NCI-H748 treated with DMSO at 0.1 percent for 48 hours (cell line): Measurements from ENCODE around the gene LRRC34.

Source experiments
- DNase-seq: peaks from one replicate; lab custom pipeline; 2025; lab: John Stamatoyannopoulos, UW

The LRRC34 gene

DNA sequence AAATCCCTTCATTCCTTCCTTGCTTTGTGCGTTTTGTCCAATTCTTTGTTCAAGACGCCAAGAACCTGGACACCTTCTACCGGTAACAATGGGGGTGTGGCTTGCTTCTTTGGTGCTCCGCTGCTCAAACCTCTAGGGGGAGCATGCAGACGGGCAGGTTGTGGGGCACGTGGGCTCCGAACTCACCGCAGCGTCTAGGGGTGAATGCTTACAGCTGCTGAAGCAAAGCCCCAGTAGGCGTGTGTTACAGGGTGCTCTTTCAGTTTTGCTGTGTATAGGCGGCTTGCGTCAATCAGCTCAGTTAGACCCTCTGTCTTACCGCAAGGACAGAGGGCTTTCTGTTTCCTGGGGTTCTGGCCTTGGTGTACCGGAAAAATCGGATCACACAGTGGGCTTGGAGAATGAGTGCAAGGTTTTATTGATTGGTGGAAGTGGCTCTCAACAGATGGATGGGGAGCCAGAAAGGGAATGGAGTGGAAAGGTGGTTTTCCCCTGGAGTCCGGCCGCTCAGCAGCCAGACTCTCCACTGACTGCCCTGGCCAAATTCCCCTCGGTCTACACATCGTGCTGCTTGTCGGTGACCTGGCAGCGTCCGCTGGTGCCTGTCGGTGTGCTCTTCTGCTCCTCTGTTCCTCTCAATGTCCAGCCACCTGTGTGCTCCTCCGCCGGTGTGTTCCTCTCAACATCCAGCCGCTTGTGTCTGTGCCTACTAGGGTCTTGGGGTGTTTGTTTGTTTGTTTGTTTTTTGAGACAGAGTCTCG lies 1.2 kb upstream of the LRRC34 start:
- DNase-seq: peak; percentile 33

DNA sequence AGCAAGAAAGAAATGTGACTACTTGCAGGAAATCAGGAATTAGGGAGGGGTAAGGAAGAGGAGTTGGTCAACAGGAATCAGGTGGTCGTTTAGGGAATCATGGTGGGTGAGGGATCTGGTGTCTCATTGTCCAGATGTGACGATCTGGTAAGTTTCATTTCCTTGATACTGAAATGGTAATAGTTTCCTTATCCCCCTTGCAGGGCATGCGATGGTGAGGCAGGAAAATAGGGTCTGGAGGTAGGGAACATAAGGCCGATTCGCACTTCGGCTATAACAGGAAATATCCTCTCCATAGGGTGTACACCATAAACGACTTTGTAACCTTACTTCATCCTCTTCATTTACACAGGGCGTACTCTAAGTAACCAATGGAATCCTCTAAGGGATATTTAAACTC lies 574 bp upstream of the LRRC34 start:
- DNase-seq: no peak

- peak; percentile 40 for DNase-seq
Observed at GRCh38 chr3:169811631-169812331, 923 bp downstream of the LRRC34 start.

DNA sequence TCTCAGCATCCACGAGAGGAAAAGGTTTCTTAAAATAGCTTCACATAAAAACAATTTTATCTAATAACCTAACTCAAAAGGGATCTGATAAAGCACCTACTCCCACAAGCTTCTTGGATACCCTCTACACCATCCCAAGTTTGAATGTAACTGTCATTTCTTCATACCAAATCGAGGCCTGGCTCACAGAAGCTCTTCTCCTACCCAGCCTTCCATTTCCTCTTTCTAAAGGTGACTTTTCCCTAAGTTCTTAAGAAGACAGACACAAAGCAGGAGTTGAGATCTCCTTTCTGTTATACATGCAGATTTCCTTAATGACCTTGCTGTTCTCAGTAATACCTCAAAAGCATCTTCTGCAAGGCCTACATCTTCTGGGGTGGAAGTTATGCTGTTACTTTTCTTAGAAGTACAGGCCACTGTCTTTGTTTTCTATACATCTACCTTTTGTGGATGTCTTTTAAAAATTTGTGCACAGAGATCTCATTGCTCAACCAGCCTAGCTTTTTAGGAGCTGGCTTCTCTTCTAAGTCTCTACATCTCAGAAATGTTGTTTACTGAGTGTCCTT lies 3.4 kb downstream of the LRRC34 start:
- DNase-seq: no peak

- DNase-seq: no peak
Observed at GRCh38 chr3:169804681-169805080, 8.0 kb downstream of the LRRC34 start.

- DNase-seq: no peak
Observed at GRCh38 chr3:169792359-169792758, 20.3 kb downstream of the LRRC34 start.

DNA sequence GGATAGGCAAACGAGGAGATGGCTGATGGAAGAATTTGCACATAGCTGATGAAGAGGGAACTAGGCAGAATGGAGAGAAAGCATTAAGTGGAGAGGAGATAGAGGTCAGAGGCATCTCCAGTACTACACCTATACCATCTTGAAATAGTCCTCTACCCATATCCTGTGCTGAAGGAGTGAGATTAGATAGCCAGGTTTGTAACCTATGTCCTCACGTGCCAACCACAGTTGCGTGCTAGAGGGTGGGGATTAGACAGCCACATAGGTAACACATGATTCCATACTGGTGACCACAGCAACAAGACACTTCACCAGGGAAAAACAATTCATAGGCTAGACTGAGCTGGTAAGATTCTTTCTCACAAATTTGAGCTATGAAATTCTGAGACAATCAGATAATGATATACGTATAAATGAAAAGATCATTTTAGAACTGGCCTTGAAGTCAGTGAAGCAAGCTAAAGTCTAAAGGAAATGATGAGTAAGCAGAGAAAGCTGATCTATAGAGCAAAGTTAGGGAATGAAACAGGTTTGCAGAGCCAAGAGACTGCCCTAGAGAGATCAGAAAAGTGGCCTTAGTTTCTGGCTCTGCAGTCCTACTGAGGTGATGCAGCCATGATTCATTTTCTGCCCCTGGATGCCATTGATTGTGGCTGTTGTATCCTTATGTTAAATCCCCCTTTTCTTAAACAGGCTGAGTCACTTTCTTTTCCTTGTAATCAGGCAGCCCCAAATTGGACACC lies 21.8 kb downstream of the LRRC34 start:
- DNase-seq: no peak

DNA sequence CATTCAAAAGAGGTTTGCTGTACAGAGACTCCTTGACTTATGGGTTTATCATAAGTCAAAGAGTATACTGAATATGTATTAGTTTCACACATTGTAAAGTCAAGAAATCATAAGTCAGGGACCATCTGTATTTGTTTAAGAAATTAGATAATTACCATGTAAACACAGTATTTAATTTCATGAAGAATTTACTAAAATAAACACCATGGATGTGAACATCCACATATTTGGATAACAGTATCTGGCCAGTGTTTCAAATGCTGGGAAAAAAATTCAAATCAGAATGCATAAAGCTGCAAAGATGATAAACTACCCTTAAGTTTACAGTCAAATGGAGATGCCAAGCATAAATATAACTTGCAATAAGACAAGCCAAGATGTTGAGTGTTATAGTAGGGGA lies 22.5 kb downstream of the LRRC34 start:
- DNase-seq: no peak

DNA sequence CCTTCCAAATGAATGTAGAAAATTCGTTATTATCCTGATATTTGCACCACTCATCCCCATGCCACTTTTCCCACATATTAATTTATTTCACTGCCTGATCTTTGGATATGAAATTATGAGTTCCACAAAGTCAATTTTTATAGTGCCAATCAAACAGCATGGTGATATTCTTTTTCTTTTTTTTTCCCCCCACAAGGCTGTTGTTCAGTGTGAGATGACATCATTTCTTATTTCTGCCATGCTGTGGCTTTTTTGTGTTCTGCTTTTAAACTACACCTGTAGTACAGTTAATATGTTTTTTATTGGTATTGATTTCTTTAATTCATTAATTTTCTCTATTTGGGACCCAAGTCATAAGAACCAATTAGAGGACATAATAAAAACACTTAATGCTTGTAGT lies 24.9 kb downstream of the LRRC34 start:
- DNase-seq: no peak

GRCh38 chr3:169787120-169787519 lies 25.6 kb downstream of the LRRC34 start:
- no peak for DNase-seq

DNA sequence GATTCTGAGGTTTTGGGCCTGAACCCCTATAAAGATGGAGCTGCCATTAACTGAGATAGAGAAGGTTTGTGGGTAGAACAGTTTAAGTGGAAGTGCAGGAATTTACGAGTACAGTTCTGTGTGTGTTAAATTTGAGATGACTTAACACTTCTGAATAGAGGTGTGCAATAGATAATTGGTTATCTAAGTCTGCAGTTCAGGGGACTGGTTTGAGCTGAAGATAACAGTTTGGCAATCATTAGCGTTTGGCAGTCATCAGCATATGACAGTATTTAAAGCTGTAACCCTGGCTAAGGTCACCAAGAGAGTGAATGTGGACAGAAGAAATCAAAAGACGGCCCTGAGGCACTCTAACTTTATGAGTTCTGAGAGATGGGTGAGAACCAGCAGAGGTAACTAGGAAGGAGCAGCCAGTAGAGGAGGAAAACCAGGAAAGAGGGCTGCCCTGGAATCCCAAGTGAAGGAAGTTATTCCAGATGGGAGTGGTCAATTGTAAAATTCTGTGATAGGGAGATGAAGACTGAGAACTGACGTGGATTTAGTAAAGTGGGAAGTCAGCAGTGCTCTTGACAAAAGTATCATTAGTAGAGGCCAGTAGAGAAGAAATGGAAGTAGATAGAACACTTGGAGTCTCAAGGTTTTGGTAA lies 31.4 kb downstream of the LRRC34 start:
- no peak for DNase-seq

DNA sequence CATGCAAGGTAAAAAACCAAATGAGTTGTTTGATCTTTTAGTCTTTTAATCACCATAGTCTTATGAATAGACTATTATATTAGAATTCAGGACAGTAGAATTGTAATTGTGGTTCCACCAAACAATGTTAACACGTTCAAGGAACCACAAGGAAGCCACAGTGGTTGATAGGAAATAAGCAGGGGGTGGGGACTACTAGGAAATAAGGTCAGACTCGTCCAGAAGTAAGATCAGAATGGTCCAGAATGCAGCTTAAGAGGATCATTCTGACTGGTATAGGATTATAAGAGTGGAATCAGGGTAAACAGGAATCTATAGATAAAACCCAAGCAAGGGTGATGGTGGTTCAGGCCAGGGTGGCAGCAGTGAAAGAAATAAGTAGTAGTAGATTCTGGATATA lies 32.0 kb downstream of the LRRC34 start:
- DNase-seq: no peak

DNA sequence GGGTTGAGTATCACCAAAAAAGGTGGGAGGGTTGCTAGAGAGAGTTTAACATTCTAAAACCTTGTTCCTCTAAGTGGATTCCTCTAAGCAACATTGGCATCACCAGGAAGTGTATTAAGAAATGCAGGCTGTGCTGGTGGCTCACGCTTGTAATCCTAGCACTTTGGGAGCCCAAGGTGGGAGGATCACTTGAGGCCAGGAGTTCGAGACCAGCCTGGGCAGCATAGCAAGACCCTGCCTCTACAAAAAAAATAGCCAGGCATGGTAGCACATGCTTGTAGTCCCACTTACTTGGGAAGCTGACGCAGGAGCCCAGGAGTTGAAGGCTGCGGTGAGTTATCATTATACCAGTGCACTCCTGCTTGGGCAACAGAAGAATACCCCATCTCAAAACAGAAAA lies 34.9 kb downstream of the LRRC34 start:
- no peak for DNase-seq

DNA sequence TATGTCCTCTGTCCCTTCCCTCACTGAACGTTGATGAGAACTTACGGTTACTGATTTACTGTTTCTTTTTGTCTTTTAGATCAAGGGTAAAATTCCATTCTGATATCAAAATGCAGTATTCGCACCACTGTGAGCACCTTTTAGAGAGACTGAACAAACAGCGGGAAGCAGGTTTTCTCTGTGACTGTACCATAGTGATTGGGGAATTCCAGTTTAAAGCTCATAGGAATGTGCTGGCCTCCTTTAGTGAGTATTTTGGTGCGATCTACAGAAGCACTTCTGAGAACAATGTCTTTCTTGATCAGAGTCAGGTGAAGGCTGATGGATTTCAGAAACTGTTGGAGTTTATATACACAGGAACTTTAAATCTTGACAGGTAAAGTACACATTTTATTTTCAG lies 38.5 kb downstream of the LRRC34 start:
- no peak for DNase-seq

GRCh38 chr3:169772897-169773816 lies 39.5 kb downstream of the LRRC34 start, which contains the start of gene MYNN:
Gene MYNN, plus strand, starts transcription at chr3:169773396. Its CDS starts 900 bp downstream, at chr3:169774296.
- DNase-seq: peak; percentile 47

GRCh38 chr3:169772305-169772896 lies 40.3 kb downstream of the LRRC34 start:
- peak; percentile 73 for DNase-seq

- peak; percentile 78 for DNase-seq
Observed at GRCh38 chr3:169771497-169772304, 41.0 kb downstream of the LRRC34 start.

GRCh38 chr3:169769287-169770181 lies 43.2 kb downstream of the LRRC34 start, which contains the start of gene ACTRT3:
Gene ACTRT3, minus strand, starts transcription at chr3:169769561. Its CDS starts 41 bp downstream, at chr3:169769520.
- peak; percentile 65 for DNase-seq
